DMS153 (cell line): Measurements from ENCODE around the gene PRRT1.
"Not testable (repeated sequence)": the region's sequence is repeated elsewhere in the genome, so short reads cannot be mapped to it uniquely, and the experiment has no call there.

ENCODE experiments used
- DNase-seq: peaks from one replicate; lab custom pipeline; 2025; lab: John Stamatoyannopoulos, UW

Gene PRRT1

DNA sequence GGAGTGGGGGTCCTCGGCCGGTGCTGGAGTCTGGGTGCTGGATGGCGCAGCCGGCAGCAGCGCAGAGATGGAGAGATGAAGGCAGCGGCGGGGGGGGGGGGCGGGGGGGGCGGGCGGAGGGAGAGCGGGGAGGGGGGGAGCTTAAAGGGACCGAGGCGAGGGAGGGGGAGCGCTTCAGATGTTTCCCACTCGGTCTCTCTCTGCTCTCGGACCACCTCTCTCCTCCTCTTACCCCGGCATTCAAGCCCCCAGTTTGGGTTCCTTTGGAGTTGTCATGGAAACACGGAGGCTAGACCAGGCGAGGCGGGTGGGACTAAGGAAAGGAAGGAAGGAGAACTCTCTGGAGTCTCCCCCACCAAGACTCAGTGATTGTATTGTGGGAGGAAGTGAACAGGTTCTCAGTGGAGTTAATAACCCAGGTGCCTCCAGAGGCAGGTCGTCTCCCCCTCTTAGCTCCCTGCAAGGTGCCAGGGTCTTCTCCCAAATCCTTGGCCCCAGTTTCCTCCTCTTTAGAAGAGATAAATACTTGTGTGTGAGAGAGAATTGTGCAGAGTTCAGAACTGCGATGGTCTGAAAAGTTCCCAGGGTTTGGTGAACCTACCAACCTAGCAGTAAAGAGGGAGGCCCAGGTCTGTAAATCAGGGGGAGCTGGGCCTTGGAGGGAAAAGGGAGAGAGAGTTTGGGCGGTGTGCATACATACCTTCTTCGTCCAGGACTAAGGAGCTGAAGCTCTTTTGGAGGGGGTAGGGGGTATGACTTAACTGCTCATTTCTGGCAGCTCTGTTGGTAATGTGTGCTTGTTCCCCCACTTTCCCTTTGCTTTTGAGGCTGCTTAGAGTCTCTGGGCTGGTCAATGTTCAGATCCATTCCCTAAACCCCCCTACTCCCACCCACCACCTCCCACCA is at the start of gene PRRT1:
TSS of gene PRRT1 (minus strand) at position 77 of the 906 bp plus-strand sequence. CDS start 112 bp downstream, outside the sequence.
- DNase-seq, result no peak

DNA sequence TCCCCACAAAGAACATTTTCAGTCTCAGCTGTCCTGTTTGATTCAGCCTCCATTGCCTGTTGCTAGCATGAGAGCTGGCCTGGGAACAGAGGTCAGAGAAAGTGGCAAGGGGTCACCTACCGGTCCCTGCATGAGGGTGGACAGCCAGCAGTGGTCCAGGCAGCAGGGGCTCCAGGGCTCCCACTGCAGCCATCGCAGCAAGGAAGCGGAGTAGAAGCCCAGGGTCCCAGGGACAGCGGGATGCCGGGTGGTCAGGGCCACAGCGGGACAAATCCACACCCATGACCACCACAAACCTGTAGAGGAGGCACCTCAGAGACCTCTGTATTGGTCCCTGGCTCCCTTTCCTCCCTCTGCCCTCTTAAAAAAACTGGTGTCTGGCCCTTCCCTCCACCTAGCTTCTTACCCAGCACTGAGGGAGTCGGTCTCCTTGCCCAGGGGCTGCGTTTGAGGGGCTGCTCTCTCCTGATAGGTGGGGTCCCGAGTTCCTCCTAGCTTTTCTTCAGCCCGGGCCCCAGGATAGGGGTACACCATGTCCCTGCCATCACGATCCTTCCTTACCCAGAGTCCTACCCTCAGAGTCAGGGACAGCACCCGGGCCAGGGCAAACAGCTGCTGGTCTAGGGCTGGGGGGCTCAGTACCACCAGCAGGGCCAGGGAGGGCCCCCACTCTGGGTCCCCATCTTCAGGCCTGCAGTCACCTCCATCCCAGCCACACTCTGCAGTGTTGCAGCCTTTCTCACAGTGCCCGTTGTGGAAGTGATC is 49.2 kb upstream of the PRRT1 start:
- no peak for DNase-seq

DNA sequence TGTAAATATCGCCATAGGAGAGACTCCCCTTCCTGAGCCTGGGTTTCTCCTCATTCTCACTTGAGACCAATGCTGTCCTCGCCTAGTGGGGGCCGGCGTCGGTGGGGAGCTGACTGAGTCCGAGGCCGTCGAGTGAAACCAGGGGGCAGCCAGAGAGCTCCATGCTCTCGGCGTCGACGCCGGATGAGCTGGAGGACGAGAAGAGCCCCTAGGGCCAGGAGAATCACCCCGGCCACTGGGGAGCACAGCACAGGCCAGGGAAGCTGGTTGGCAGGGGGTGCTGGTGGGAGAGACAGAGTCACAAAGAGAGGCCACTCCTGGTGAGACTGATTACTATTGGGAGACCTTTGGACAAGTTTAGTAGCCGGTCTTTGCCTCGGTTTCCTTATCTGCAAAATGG is 47.1 kb upstream of the PRRT1 start:
- no peak for DNase-seq

DNA sequence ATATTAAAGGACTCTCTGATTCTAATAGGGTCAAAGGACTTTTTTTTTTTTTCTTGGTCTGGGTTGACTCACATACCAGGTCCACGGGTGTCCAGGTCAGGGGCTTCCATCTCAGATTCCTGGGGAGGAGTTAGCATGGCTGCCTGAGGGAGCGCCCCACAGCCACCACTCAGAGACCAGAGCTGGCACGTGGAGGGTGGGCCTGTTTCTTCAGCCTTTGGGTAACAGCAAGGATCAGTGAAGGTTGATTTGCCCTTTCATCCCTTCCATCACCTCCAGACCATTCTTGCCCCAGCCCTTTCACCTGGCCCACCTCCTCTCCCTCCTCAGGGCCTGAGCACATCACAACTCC is 46.6 kb upstream of the PRRT1 start:
- DNase-seq, result no peak

DNA sequence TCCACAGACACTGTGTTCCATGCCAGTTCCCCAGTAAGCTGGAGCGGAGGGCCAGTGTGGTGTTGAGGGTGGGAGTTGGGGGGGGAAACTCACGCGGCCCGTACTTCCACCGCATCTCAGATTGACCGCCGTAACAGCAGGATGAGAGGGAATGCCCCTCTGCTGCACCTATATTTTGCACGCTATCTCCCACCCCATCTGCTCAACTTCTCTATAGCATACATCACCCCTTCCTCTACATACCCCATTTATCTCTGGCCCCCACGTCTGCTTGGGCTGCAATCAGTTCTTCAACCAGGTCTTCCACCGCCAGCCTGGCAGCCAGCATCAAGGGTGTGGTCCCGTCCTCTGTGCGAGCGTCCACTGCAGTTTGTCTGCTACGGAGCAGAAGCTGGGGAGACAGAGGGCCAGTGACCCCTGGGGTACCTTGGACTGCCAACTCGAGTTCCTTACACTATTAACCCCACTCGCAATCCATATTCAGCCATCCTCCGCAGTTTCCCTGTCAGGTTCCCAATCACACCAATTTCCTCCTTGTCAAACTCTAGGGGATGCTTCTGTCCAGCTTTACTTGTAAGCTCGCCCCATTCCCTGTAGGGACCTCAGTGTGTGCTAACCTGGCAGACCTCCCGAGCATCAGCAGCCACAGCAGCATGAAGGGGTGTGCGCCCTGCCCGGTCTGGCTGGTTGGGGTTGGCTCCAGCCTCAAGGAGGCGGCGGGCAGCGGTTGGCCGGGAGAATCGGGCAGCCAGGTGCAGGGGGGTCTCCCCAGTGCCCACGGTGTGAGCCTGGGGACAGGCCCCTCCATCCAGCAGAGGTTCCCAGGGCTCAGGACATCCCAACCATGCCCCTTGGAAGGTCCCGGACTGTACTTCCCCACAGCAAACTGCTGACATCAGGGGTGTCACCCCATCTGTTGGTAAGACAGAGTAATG is 45.2 kb upstream of the PRRT1 start:
- no peak for DNase-seq

DNA sequence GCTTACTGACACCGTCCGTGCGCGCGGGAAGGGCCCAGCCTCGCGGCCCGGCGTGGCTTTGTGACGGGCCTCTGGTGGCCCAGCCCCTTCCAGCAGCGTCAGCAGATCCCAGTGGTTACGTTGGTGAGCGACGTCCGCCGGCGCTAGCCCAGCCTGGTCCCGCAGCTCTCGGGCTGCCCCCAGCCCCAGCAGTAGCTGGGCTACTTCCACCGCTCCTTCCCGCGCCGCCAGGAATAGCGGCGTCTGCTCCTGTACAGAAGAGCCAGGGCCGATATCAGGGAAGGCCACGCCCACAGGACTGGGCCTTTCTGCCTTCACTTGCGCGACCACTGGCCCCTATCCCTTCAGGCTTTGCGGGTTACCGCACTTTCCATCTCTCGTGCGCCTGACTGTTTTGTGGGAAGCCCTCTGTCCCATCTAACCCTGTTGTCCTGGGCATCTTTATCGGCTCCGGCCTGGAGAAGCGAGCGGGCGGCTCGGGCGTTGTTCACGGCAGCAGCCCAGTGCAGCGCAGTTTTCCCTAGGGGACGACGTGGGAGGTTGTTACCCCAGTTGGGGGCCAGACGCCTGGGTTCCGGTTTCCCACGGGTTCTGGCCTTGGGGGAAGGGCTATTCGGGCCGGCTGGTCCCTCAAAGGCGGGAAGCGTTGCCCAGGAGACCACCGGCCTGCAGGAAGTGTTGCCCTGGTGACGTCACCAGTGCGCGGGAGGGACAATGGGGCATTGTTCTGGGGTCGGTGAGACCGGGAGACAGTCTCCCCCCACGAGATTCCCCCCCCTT is 44.4 kb upstream of the PRRT1 start:
- DNase-seq, result peak; percentile 76

DNA sequence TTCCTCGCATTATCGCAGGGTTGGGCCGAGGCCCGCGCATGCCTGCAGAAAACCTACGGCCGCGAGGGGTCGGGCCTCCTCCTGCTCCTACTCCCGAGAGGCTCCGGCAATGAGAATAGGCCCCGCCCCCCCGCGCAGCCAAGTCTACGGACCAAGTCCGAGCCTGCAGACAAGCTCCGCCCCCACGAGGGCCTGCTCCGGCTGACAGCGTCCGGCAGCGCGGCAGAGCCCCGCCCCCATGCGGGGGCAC is 43.8 kb upstream of the PRRT1 start:
- peak; percentile 100 for DNase-seq

DNA sequence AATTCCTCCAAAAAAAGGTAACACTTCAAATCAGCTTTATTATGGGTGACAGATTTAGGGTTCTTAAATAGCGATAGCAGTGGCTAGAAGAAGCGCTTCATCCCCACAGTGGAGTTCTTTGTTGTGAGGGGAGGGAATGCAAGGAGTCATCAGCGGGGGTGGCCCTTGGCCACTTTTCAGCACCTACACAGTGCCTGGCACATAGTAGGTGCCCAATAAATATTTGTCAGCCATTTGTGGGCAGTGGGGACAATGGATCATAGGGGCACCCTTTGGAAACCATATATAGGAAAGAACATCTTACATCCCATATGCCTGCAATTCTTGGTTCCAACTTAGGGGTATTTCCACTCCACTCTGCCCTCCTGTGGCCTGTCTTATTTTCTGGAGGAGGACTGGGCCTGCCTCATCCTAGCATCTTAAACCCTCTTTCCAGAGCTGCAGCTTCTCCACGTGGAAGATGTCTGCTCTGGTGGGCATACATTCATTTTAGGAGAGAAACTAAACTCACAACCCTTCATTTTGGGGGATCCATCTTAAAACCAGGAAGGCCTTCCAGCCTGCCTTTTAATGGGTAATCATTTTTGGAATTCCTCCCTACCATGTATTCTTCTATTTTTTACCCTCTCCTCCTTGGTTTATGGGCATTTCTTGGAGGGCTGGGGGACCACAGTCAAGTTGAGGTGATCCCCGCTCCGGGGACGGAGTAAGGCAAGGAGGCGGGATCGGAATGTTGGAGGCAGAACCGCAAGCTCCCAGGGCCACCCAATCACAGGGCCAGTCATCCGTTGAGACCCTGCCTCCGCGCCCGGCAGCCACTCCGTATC is 43.3 kb upstream of the PRRT1 start:
- no peak for DNase-seq

DNA sequence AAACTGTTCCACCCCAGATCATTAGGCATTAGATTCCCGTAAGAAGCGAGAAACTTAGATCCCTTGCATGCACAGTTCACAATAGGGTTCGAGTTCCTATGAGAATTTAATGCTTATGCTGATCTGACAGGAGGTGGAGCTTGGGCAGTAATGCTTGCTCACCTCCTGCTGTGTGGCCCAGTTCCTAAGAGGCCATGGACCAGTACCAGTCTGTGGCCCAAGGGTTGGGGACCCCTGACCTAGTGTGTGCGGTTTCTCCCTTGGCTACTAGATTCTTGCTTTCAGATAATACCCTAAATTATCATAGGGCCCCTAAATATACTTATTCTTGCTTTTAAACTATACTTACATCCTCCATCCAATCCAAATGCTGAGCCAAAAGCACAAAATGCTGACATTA is 42.6 kb upstream of the PRRT1 start:
- DNase-seq, result no peak

DNA sequence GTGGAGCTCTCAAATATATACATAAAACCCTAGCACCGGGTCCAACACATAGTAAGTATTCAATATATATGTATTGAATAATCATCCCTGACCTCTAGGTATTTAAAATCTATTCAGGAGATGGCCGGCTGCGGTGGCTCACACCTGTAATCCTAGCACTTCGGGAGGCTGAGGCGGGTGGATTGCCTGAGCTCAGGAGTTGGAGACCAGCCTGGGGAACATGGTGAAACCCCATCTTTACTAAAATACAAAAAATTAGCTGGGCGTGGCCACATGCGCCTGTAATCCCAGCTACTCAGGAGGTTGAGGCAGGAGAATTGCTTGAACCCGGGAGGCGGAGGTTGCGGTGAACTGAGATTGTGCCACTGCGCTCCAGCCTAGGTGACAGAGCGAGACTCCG is 41.4 kb upstream of the PRRT1 start:
- not testable (repeated sequence) for DNase-seq

DNA sequence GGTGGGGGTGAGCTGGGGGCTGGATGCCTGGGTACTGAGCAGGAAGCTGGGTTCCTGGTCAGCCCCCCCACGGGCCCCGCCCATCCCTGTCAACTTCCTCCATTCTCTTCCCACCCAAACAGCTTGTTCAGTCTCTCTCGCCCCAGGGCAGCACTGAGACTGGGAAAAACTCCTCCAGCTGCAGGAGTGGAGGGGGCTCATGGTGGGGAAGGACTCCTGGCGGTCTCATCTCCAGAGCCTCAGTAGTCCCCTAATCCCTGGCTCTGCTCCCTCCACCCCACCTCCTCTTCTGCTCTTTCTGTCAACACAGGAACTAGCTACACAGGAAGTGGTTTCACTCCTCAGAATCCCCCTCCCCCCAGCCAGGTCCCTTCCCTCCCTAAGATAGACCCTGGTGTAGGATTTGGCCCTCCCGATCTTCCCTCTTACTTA is 40.9 kb upstream of the PRRT1 start, which contains the start of gene GPSM3:
TSS of gene GPSM3 (minus strand) at position 36 of the 432 bp plus-strand sequence. CDS start 130 bp downstream, outside the sequence.
- peak; percentile 37 for DNase-seq

DNA sequence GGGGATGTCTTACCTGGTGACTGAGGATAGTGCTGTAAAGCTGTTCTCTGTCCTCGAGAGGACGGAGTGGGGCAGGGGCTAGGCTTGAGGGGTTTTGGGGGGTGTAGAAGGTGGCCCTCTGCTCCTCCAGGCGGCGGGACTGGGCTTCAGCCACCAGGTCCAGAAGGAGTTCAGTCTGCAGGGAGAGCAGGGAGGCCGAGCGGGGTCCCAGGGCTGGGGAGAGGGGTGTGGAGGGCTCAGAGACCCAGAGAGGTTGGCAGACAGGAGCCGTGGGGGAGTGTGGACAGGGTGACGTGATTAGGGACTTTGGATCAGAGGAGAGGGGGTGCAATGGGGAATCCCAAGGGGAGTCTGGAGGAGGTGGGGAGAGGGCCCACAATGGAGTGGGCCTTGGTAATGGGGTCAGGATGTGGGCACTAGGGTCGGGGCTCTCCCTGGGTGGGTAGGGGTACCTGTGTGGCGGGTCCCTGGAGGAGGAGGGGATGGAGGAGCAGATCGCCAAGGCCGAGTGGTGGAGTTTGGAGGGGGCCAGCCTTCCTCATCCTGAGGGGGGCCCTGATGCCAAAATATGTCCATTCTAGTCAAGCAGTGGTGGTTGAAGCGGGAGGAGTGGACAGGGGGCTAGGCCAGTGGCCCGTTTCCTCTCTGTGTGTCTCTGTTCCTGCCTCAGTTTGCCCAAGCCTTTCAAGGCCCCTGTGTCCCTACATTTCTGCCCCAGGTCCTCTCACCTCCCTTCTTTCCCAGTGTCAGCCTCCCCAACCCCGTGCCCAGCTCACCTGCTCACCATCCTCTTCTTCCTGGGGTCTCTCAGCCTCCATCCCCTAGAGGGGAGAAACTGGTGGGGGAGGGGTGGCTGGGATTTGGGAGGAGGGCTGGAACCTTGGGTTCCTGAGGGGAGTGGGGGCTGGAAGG is 40.2 kb upstream of the PRRT1 start:
- DNase-seq, result no peak

DNA sequence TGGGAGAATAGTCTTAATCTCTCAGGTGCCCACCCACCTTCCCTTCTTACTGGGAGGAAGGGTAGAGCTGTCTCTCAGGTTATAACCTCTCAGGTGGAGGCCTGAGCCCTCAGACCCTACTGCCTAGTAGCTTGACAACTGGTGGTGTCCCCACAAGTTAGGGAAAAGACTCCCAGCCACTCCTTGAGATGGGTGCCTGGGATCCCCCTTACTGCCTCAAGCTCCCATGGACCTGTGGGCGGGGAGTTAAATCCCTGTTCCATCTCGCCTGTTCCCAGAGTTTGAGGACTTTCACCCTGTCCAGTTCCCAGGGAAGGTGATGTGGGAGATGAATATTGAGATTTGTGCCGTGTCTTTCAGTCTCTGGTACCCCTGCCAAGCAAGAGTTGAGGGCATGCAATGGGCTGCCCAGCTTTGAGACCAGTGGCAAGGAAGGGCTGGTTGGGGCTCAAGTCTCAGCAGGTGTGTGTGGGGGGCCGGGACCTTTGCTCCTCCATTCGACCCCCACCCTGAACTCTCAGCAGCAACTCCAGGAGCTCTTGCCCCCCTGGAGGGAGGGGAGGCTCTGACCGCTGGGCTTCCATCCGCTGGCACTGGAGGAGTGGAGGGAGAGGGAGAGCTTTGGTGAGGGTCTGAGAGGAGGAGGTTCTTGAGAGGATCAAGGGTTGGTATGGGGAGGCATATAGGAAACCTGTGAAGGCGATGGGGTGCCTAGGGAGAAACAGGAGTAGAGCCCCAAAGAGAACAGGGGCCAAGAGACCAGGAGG is 39.4 kb upstream of the PRRT1 start:
- DNase-seq, result no peak

DNA sequence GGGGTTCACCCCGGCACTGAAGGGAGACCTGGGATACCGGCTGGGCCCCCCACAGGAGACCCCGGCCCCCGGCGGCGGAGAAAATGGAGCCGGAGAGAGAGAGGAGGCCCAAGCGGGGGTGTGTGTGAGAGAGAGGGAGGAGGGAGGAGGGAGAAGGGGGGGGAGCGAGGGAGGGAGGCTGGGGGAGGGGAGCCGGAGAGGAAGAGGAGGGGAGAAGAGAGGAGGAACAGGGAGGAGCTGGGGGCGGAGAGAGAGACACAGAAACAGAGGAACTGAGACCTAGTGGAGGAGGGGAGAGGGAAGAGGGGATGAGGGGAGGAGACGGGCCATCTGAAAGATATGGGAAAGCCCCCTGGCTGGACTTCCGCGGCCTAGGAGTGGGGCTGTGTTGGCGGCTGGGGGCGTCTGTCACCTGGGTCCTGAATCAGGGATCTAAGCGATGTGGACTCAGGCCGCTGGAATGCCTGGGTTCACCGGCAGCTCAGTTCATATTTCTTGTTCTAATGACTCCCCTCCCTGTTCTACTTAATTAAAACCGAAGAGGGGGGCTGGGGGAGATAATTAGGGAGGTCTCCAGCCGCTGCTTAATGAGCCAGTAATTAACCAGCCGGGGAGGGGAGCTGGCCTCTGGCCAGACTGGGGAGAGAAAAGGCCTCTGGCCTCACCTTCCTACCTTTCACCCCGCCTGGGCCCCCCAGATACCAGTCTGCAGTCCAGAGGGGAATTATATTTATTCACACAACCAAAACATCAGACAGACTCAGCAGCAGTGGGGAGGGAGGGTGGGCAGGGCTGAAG is 38.5 kb upstream of the PRRT1 start, which contains the start of gene PBX2:
TSS of gene PBX2 (minus strand) at position 149 of the 798 bp plus-strand sequence. CDS start 287 bp downstream, outside the sequence.
- DNase-seq, result peak; percentile 55

DNA sequence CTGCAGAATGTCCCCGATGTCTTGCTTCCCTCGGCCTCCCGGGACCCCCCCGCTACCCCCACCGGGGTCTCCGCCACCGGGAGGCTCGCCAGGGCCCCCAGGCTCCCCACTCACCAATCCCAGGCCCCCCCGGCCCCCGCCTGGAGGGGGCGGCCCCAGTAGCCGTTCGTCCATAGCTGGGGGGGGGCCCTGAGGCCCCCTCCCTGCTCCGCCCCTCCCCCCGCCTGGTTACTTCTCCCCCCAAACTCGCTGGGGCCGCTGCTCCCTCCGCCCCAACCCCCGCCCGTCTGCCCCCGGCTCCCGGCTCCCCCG is 38.0 kb upstream of the PRRT1 start:
- DNase-seq, result no peak

DNA sequence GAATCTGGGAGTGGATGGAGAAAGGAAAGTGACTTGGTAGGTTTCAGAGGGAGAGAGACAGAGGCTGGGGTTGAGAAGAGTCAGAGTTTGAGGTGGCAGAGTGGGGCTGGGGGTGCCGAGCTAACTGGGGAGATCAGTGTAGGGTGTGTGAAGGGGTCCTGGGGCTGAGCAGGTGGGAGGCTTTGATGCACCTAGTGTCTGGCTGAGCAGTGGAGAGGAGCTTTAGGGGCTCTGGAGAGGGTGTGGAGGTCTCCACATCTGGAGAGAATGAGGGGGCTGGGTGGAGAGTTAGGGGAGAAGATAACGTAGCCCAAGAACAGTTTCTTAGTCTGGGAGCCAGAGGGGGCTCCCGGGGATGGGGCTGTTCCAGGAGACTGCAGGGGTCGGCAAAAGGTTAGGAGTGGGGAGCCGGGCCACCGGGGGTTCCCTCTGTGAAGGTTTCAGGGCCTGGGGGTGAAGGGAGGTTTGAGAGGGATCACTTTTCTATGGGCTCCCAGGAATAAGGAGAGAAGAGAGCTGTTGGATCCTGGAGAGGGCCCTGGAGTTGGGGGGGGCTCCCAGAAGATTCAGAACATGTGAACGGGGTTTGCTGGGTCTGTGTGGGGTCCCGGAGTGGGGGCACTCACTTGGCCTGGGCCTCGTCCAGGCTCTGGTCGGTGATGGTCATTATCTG is 37.5 kb upstream of the PRRT1 start:
- DNase-seq, result no peak

DNA sequence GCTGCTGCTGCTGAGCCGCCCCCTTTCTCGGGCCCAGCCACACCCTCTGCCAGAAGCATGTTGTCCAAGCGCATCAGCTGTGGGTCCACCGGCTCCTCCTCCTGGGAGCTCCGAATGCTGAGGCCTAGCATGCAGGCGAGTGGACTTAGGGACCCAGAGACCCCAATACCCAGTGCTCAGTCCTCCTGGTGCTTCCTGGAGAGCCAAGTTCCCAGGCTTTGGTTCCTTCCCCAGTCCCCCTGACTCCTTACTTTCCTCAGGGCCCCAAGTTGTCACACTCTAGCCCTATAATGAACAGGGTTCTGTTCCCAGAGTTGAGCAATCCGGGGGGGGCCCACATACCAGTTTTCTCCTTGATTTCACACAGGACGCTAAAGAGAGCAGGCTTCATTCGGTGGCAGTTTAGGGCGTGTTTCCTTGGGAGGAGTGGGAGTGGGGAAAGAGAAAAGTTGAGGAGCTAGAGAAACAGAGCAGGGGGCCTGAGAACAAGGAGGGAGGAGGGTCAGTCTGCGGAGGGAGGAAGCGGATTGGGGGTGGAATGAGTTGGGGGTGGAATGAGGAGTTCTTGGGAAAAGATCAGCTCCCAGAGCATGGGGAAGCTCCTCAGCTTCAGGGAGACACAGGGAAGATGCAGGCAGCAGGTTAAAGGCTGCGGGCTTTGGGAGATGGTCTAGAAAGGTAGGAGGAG is 36.8 kb upstream of the PRRT1 start:
- DNase-seq, result no peak
